K562 (cell line): ENCODE results near the gene PDE6B. TPM values are rescaled to one million over a fixed set of nuclear protein-coding genes. Genes with fewer than 3 reads are reported as not detected.

Experiments
- C11orf30 ChIP-seq: fragments of 450-650 bp; IDR thresholded peaks from 2 replicates; pipeline ENCODE4 v1.6.1; 2016; ENCODE audit warnings: low read depth, mild to moderate bottlenecking
- EHMT2 ChIP-seq: fragments of 450-650 bp; IDR thresholded peaks from 2 replicates; pipeline ENCODE4 v1.6.1; 2018; ENCODE audit warnings: antibody characterized with exemption
- ESRRB ChIP-seq: fragments of 250-450 bp; sonication (Bioruptor Pico); IDR thresholded peaks from 2 replicates; pipeline ENCODE4 v1.5.0; 2020; ENCODE audit warnings: mild to moderate bottlenecking, moderate library complexity, borderline replicate concordance
- FOXA3 ChIP-seq, 2 experiments: fragments of 450-650 bp in 1 of 2; sonication (generic) in 1 of 2; formaldehyde crosslinking; IDR thresholded peaks in 1 of 2; conservative IDR thresholded peaks in 1 of 2; 2 replicates each; pipeline versions ENCODE4 v1.4.0 to v1.8.0; 2020 to 2022; ENCODE audit warnings: mild to moderate bottlenecking in 2 of 2, missing genetic modification reagents in 1 of 2
- KLF6 ChIP-seq: fragments of 250-450 bp; sonication (Bioruptor Pico); IDR thresholded peaks from 2 replicates; pipeline ENCODE4 v1.4.0; 2020; ENCODE audit warnings: mild to moderate bottlenecking, moderate library complexity, borderline replicate concordance
- L3MBTL2 ChIP-seq: fragments of 450-650 bp; IDR thresholded peaks from 2 replicates; pipeline ENCODE4 v1.6.1; 2016; ENCODE audit warnings: mild to moderate bottlenecking, moderate library complexity
- LEF1 ChIP-seq: fragments of 450-650 bp; IDR thresholded peaks from 2 replicates; pipeline ENCODE4 v1.6.1; 2016; ENCODE audit warnings: mild to moderate bottlenecking
- NCOA6 ChIP-seq: fragments of 450-650 bp; IDR thresholded peaks from 2 replicates; pipeline ENCODE4 v1.6.1; 2017; ENCODE audit warnings: mild to moderate bottlenecking
- NFRKB ChIP-seq: fragments of 450-650 bp; IDR thresholded peaks from 2 replicates; pipeline ENCODE4 v1.6.1; 2016; ENCODE audit warnings: low read depth
- NKRF ChIP-seq: fragments of 450-650 bp; IDR thresholded peaks from 2 replicates; pipeline ENCODE4 v1.6.1; 2016; ENCODE audit warnings: borderline replicate concordance
- NR3C1 ChIP-seq: sonication (generic); formaldehyde crosslinking; IDR thresholded peaks from 2 replicates; pipeline ENCODE4 v1.8.1; 2022; ENCODE audit warnings: missing genetic modification reagents
- PHF21A ChIP-seq: fragments of 450-650 bp; IDR thresholded peaks from 2 replicates; pipeline ENCODE4 v1.6.1; 2017; ENCODE audit warnings: low read depth, borderline replicate concordance
- RFX1 ChIP-seq: fragments of 450-650 bp; IDR thresholded peaks from 2 replicates; pipeline ENCODE4 v1.6.1; 2016; ENCODE audit warnings: mild to moderate bottlenecking, moderate library complexity
- SMARCA5 ChIP-seq: fragments of 450-650 bp; IDR thresholded peaks from 2 replicates; pipeline ENCODE4 v1.6.1; 2016
- SUPT5H ChIP-seq: fragments of 450-650 bp; IDR thresholded peaks from 2 replicates; pipeline ENCODE4 v1.6.1; 2016
- TAF7 ChIP-seq: fragments of 450-650 bp; IDR thresholded peaks from 2 replicates; pipeline ENCODE4 v1.6.1; 2016; ENCODE audit warnings: missing genetic modification characterization, missing compliant biosample characterization
- YY1 ChIP-seq, 3 experiments: IDR thresholded peaks; 2 replicates each; pipeline ENCODE4 v1.6.1; 2011; ENCODE audit warnings: low read length in 2 of 3, mild to moderate bottlenecking in 2 of 3, moderate library complexity in 2 of 3, borderline replicate concordance in 1 of 3, control low read depth in 1 of 3, low read depth in 1 of 3; ENCODE audit not compliant: insufficient read depth in 3 of 3, insufficient replicate concordance in 2 of 3, control insufficient read depth in 1 of 3, insufficient read length in 1 of 3; ENCODE audit errors: extremely low read depth in 1 of 3
- ZFPM2 ChIP-seq: fragments of 250-450 bp; sonication (Bioruptor Pico); IDR thresholded peaks from 2 replicates; pipeline ENCODE4 v1.5.1; 2022; ENCODE audit warnings: mild to moderate bottlenecking
- ZNF280B ChIP-seq: fragments of 250-450 bp; sonication (Bioruptor Pico); IDR thresholded peaks from 2 replicates; pipeline ENCODE4 v1.5.1; 2021; ENCODE audit warnings: mild to moderate bottlenecking
- ZNF311 ChIP-seq: fragments of 250-450 bp; sonication (Bioruptor Pico); IDR thresholded peaks from 2 replicates; pipeline ENCODE4 v1.4.0; 2020; ENCODE audit warnings: mild to moderate bottlenecking, moderate library complexity
- ZNF324 ChIP-seq: fragments of 250-450 bp; sonication (Bioruptor Pico); IDR thresholded peaks from 2 replicates; pipeline ENCODE4 v1.4.0; 2020; ENCODE audit warnings: mild to moderate bottlenecking
- polyA plus RNA-seq, 8 experiments: library from polyadenylated mRNA; depleted of rRNA in 4 of 8; stranded (reverse) in 5 of 8; unstranded in 3 of 8; fragments of >200 nt; fragmentation: Nextera tagmentation in 2 of 8; fragmentation: Illumina TruSeq in 1 of 8; extraction: Ambion mirVana in 2 of 8; extraction: Trizol in 1 of 8; gene quantifications; 2 replicates each; pipeline versions ENCODE4 v1.2.1 to v1.2.3, GENCODE V29; 2011 to 2014; ENCODE audit warnings: inconsistent platforms in 1 of 8, missing spikeins in 1 of 8
- total RNA-seq, 7 experiments: library from RNA; depleted of rRNA in 6 of 7; stranded (reverse); fragments of >200 nt in 6 of 7; fragmentation: Illumina TruSeq in 2 of 7; extraction: Trizol in 2 of 7; gene quantifications; 2 replicates each; pipeline versions ENCODE4 v1.2.1 to v1.2.3, GENCODE V29; 2011 to 2021; ENCODE audit warnings: low replicate concordance in 1 of 7
- TF ChIP-seq, protein P1 (sequence below): fragments of 250-450 bp; sonication (Bioruptor Pico); IDR thresholded peaks from 2 replicates; pipeline ENCODE4 v1.5.0; 2021
- TF ChIP-seq, protein P2 (sequence below): fragments of 450-650 bp; IDR thresholded peaks from 2 replicates; pipeline ENCODE4 v1.6.1; 2016

Gene PDE6B
- total and polyA plus RNA-seq, 9 of the 15 experiments (the other 6 are each of a cell fraction or from before 2014, with no cell fraction given) = 0.04 TPM; not detected in 8

- no peak for TF ChIP-seq LEF1
- TF ChIP-seq ZNF311 (CRISPR knock-in tag) = no peak
- TF ChIP-seq ZFPM2 = no peak
- TF ChIP-seq RFX1 = no peak
- no peak for TF ChIP-seq ESRRB (CRISPR knock-in tag)
- peak; percentile 73; the same call in 1 of the 2 replicates for TF ChIP-seq SUPT5H
- TF ChIP-seq L3MBTL2 = peak; percentile 59
- TF ChIP-seq KLF6 (CRISPR knock-in tag) = no peak
- 0 out of 2 replicates have a peak, but pooled peaks have one; percentile 26 for TF ChIP-seq TAF7 (tag)
- 0 out of 2 replicates have a peak, but pooled peaks have one; percentile 1 for TF ChIP-seq EHMT2
- TF ChIP-seq SMARCA5 = no peak
- TF ChIP-seq C11orf30 = no peak
- TF ChIP-seq NFRKB = 0 out of 2 replicates have a peak, but pooled peaks have one; percentile 48
- TF ChIP-seq ZNF324 (CRISPR knock-in tag) = no peak
- no peak for TF ChIP-seq PHF21A
- TF ChIP-seq, protein P1, sequence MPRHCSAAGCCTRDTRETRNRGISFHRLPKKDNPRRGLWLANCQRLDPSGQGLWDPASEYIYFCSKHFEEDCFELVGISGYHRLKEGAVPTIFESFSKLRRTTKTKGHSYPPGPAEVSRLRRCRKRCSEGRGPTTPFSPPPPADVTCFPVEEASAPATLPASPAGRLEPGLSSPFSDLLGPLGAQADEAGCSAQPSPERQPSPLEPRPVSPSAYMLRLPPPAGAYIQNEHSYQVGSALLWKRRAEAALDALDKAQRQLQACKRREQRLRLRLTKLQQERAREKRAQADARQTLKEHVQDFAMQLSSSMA = no peak
- TF ChIP-seq, protein P2, sequence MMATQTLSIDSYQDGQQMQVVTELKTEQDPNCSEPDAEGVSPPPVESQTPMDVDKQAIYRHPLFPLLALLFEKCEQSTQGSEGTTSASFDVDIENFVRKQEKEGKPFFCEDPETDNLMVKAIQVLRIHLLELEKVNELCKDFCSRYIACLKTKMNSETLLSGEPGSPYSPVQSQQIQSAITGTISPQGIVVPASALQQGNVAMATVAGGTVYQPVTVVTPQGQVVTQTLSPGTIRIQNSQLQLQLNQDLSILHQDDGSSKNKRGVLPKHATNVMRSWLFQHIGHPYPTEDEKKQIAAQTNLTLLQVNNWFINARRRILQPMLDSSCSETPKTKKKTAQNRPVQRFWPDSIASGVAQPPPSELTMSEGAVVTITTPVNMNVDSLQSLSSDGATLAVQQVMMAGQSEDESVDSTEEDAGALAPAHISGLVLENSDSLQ = peak; percentile 96
- no peak for TF ChIP-seq ZNF280B
- peak; percentile 86 for TF ChIP-seq NCOA6
- 0 out of 2 replicates have a peak, but pooled peaks have one; percentile 49 for TF ChIP-seq NR3C1
- TF ChIP-seq YY1 (IDR thresholded peaks at IDR 0.05; ENCODE audit: borderline replicate concordance in 1 of 3, control insufficient read depth in 1 of 3, extremely low read depth in 1 of 3, insufficient read depth in 3 of 3, insufficient read length in 1 of 3, insufficient replicate concordance in 2 of 3, low read depth in 1 of 3, low read length in 2 of 3) = peak in 1 of 3 experiments; percentile 40
- peak; percentile 68; the same call in 1 of the 2 replicates for TF ChIP-seq NKRF
- TF ChIP-seq FOXA3 (CRISPR knock-in tag; conservative IDR thresholded peaks at IDR 0.05 in 1 of 2, IDR thresholded peaks at IDR 0.05 in 1 of 2) = no peak
These were observed 80.1 kb downstream of the PDE6B start, which contains the start of gene PCGF3 (continued) for GRCh38 chr4:705278-706082.
